ENCODE results near the gene KLK3. TPM values are rescaled to one million over a fixed set of nuclear protein-coding genes. Genes with fewer than 3 reads are reported as not detected.
A peak's percentile ranks its signal among the peaks of the same experiment; 100 is the strongest.

The KLK3 gene
- total and polyA plus RNA-seq, 2 of the 13 experiments (the other 11 are each of a cell fraction or from before 2014, with no cell fraction given), result not detected

DNA sequence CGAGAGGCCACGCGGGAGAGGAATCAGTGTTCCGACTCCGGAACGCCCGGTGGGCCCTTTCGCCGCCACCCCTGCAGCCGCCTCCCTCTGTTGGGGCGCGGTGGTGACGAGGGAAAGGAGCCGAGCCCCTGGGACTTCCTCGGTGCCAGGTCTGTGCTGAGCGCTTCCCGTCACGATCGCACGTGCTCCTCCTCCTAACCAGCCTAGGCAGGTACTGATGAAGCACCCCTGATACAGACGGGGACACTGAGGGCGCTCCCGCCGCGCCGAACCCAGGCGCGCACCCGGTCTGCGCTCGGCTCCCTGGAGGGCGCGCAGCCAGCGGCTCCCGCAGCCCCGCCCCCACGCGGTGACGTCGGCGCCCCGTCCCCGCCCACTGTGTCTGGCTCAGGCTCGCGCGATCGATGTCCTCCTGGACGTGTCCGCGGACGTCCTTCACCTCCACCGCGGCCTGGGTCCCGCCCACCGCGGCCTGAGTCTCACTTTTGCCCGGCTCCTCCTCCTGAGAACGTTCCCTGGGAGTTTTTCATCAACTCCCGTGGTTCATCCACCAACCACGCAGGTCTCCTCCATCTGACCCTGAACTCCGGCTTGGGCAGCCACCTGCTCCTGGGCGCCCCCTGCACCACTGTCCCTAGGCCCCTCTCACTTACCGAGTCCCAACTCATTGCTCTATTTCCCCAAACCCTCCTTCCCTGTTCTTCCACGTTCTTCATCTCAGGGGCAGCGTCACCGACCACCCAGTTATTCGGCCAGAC, 18.8 kb upstream of the KLK3 start (continued):
- TF ChIP-seq, protein P1, sequence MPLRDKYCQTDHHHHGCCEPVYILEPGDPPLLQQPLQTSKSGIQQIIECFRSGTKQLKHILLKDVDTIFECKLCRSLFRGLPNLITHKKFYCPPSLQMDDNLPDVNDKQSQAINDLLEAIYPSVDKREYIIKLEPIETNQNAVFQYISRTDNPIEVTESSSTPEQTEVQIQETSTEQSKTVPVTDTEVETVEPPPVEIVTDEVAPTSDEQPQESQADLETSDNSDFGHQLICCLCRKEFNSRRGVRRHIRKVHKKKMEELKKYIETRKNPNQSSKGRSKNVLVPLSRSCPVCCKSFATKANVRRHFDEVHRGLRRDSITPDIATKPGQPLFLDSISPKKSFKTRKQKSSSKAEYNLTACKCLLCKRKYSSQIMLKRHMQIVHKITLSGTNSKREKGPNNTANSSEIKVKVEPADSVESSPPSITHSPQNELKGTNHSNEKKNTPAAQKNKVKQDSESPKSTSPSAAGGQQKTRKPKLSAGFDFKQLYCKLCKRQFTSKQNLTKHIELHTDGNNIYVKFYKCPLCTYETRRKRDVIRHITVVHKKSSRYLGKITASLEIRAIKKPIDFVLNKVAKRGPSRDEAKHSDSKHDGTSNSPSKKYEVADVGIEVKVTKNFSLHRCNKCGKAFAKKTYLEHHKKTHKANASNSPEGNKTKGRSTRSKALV (CRISPR knock-in tag; IDR thresholded peaks at IDR 0.05), result peak; percentile 84
- peak; percentile 33; the same call in 1 of the 2 replicates for TF ChIP-seq DRAP1 (CRISPR knock-in tag; IDR thresholded peaks at IDR 0.05)

GRCh38 chr19:50836543-50837195, 18.0 kb upstream of the KLK3 start:
- Histone ChIP-seq H3K9ac (ENCODE audit: insufficient read depth, low read depth, low read length) (peak overlapping the region; percentile 47; the same call in 1 of the 2 replicates), H2AFZ (ENCODE audit: low read length) (no peak overlapping the region), H4K20me1 (ENCODE audit: insufficient read depth, low read length) (no peaks in the 10 kb centered on the region), H3K36me3 (replicated peaks in 1 of 2; ENCODE audit: control insufficient read depth in 1 of 2, insufficient read depth in 2 of 2, low read length in 2 of 2) (no peaks in the 10 kb centered on the region), H3K9me3 (ENCODE audit: low read length) (no peaks in the 10 kb centered on the region), H3K27me3 (ENCODE audit: control insufficient read depth in 1 of 2, insufficient read depth in 2 of 2, low read length in 2 of 2) (peaks cover 0 to 30% of the 10 kb centered on the region in 2 experiments; a peak in 2 of 5 replicates), H3K4me1 (ENCODE audit: insufficient read depth, low read length) (peaks cover 17% of the 10 kb centered on the region), H3K27ac (ENCODE audit: extremely low read length, insufficient read depth, low read length) (no peak overlapping the region), H3K4me3 (replicated peaks in 1 of 3; ENCODE audit: insufficient read depth in 1 of 3, low read depth in 2 of 3, low read length in 3 of 3) (peak overlapping the region in 2 of 3 experiments; percentile 47 to 80; a peak in 4 of 6 replicates), H3K4me2 (ENCODE audit: low read depth, low read length) (peak overlapping the region; percentile 77), H3K79me2 (ENCODE audit: insufficient read depth, low read length) (no peaks in the 10 kb centered on the region)
- DNase-seq (ENCODE audit: low spot score) (no peak), ATAC-seq (peak; percentile 33), FAIRE-seq (no peak)
- intact Hi-C loops (cut with micrococcal nuclease; ENCODE audit: unreplicated experiment), result no loop called here
- no TSS peak for BruUV-seq (replicated peaks)
- WGBS (ENCODE audit: low lambda C conversion rate), result 29% methylated on average over 19 of the region's 19 CpGs
- in situ Hi-C loops (cut with HindIII; ENCODE audit: extremely low pct_ligation_motif_present, low pct_unique_long_range_greater_than_20kb), result no loop called here
- no peak for TF ChIP-seq ZNF839 (CRISPR knock-in tag; IDR thresholded peaks at IDR 0.05; ENCODE audit: borderline replicate concordance)
- TF ChIP-seq ZNF589 (CRISPR knock-in tag; conservative IDR thresholded peaks at IDR 0.05), result 0 out of 2 replicates have a peak, but pooled peaks have one; percentile 22
- TF ChIP-seq ZFP91 (CRISPR knock-in tag; IDR thresholded peaks at IDR 0.05; ENCODE audit: borderline replicate concordance), result peak; percentile 8; the same call in 1 of the 2 replicates
- ChIA-PET POLR2A (interaction anchor here (0.8 kb wide), 1 partner anchor 32 kb away, joined by 3 read pairs; no protein-coding TSS in a partner anchor), CTCF (ENCODE audit: low intra/inter-chr PET ratio, low total read pairs) (no interaction called here)

Data from HepG2 (cell line).